GM12801 (cell line): ENCODE data around the gene GJA5.

Source experiments
- CTCF ChIP-seq: IDR thresholded peaks from one replicate; pipeline ENCODE4 v1.5.1; 2011; ENCODE audit warnings: control low read depth; ENCODE audit not compliant: insufficient read length; ENCODE audit errors: extremely low read depth

The GJA5 gene

DNA sequence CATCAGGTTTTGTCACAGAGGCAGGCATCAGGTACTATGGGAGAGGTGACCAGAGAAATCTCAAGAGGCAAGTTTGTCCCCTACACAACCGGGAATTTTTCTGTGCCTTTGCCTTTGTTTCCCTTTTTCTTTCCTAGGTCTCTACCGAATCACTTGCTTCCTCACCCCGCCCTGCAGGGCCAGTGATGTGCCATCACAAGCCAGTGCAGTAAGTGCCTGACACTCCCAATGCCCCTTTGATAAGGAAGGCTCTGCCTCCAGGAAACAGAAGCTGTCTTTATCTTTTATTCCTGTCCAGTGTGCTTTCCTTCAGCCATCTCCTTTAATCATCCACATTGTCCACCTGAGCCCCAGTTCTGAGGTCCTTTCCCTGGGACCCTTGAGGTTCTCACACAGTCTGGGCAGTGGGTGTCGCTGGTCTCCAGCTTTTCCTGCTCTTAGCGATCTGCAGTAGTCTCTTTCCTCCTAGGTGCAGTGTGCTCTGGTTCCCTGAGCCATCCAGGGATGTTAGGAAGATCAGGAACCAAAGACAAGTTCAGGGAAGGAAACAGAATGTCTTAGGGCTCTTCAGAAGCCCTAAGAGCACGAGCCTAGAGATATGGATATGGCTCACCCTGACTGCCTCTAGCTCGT lies 36.6 kb downstream of the GJA5 start:
- TF ChIP-seq CTCF: no peak

DNA sequence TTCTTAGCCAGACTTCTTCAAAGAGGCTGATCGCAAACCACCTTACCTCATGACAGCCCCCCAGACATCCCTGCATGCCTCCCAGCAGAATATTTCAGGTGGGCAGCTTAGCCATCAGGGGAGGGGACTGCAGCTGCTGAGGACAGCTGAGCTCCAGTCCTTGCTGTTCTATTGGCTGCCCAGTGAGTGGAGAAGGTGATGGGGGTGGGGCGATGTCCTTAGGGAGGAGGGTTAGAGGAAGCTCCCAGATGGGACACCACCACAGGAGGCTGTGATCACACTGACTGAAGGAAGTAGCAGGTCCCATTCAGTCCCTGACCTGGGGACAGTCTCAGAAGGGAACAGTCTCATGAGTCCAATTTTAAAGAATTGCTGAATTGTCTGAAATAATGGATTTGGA lies 38.3 kb downstream of the GJA5 start:
- TF ChIP-seq CTCF: no peak

DNA sequence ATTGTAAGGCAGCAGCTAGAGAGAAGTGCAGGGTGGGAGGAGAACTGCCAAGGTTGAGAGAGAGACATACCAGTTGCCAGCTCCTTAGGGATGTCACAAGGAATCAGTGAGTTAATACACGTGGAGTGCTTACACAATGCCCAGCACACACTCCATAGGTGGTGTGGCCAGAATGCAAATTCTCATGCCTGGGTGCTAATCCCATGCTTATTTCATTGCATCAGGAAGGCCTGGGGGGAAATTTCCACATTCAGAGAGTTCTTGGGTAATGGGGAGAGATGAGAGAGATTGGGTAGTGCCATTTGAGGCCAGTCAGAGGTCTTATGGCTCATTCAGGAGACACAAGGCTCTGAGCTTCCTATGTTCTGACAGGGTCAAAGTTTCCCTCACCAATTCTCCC lies 38.7 kb downstream of the GJA5 start:
- TF ChIP-seq CTCF: no peak

- TF ChIP-seq CTCF: no peak
These were observed 39.8 kb downstream of the GJA5 start for GRCh38 chr1:147720557-147720956.

- TF ChIP-seq CTCF: no peak
These were observed 40.6 kb downstream of the GJA5 start for GRCh38 chr1:147719711-147720225.

GRCh38 chr1:147719029-147719698 lies 41.2 kb downstream of the GJA5 start:
- TF ChIP-seq CTCF: no peak

DNA sequence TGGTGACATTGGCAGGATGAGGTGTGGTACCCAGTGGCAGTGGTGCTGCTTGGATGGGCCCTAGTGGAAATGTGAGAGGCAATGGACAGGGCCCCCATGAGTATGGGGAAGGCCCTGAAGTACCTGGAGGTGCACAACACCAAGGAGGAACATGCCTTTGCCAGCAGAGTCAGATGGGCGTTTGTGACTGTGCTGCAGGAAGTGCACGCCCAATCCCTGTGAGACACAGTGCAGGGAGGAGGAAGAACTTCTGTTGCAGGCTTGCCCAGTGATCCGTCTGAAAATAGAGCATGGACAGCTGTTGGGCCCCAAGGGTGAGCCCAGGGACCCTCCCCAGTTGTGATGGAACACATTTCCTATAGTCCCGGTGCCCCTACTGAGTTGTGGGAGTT lies 42.7 kb downstream of the GJA5 start:
- no peak for TF ChIP-seq CTCF
